GM12891 (cell line): ENCODE measurements around the gene MSL3.

Experiments used
- PAX5 ChIP-seq: IDR thresholded peaks from 2 replicates; pipeline ENCODE4 v1.6.1; 2011; ENCODE audit warnings: low read length, moderate library complexity, mild to moderate bottlenecking; ENCODE audit not compliant: insufficient read depth, severe bottlenecking
- POLR2A ChIP-seq: IDR thresholded peaks from 2 replicates; pipeline ENCODE4 v1.6.1; 2011; ENCODE audit warnings: low read depth, low read length, control low read depth
- POLR2AphosphoS5 ChIP-seq: IDR thresholded peaks from 2 replicates; pipeline ENCODE4 v1.6.1; 2011; ENCODE audit warnings: low read depth, low read length, control low read depth
- SPI1 ChIP-seq: IDR thresholded peaks from 2 replicates; pipeline ENCODE4 v1.6.1; 2011; ENCODE audit warnings: low read depth, low read length, control low read depth
- TAF1 ChIP-seq: IDR thresholded peaks from 2 replicates; pipeline ENCODE4 v1.6.1; 2011; ENCODE audit warnings: low read depth, low read length, control low read depth

DNA sequence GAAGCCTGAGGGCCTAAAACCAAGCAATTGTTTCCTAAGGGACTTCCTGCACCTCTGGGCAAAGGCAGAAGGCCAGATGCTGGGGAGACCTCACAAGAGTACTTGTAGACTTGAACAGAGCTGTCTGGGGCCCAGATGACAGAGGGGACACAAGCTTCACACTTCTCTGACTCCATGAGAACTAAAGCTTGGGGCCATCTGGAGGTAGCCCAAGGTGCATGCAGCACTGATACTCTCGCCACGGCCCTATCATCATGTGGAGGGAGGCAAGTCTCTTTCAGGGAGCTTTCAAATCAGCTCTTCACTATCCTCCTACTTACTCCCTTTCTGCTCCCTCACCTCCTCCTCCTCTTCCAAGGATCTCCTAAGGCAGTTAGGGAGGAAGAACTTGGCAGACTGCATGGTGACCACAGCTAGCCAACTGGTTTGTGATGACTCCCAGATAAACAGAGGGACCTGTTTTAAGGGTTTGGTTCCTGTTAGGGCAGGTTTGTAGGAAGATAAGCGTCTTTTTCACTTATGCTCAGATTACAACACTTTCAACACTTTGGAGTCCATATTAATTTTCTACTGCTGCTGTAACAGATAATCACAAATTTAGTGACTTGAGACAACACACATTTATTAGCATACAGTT lies 23.8 kb downstream of the MSL3 start:
- TF ChIP-seq SPI1 (no peak), POLR2AphosphoS5 (no peak), PAX5 (no peak), POLR2A (no peak), TAF1 (no peak)
